Bone marrow (tissue), 2 donors: ENCODE data around the gene SCGN.

Experiments
- DNase-seq, 2 donors: peaks; one replicate each; lab custom pipeline; 2025; lab: John Stamatoyannopoulos, UW

Gene SCGN

GRCh38 chr6:25640891-25641290 is 11.1 kb upstream of the SCGN start:
- no peak for DNase-seq

GRCh38 chr6:25641377-25641776 is 10.6 kb upstream of the SCGN start:
- no peak for DNase-seq

GRCh38 chr6:25641940-25642666 is 9.9 kb upstream of the SCGN start:
- DNase-seq: no peak

GRCh38 chr6:25642667-25643328 is 9.2 kb upstream of the SCGN start:
- no peak for DNase-seq

GRCh38 chr6:25645916-25646315 is 6.1 kb upstream of the SCGN start:
- no peak for DNase-seq

GRCh38 chr6:25649611-25650010 is 2.4 kb upstream of the SCGN start:
- no peak for DNase-seq

- DNase-seq: no peak
These were observed 3.7 kb downstream of the SCGN start for GRCh38 chr6:25655723-25656122.

- no peak for DNase-seq
These were observed 7.8 kb downstream of the SCGN start for GRCh38 chr6:25659633-25660368.

GRCh38 chr6:25660512-25660911 is 8.5 kb downstream of the SCGN start:
- DNase-seq: no peak

GRCh38 chr6:25661129-25661779 is 9.2 kb downstream of the SCGN start:
- DNase-seq: no peak

- DNase-seq: no peak
These were observed 13.4 kb downstream of the SCGN start for GRCh38 chr6:25665455-25665854.

GRCh38 chr6:25669413-25669812 is 17.4 kb downstream of the SCGN start:
- no peak for DNase-seq

GRCh38 chr6:25670208-25670607 is 18.2 kb downstream of the SCGN start:
- no peak for DNase-seq

- DNase-seq: no peak
These were observed 18.9 kb downstream of the SCGN start for GRCh38 chr6:25670793-25671513.

- no peak for DNase-seq
These were observed 19.6 kb downstream of the SCGN start for GRCh38 chr6:25671652-25672051.

GRCh38 chr6:25675167-25675566 is 23.2 kb downstream of the SCGN start:
- DNase-seq: no peak

GRCh38 chr6:25676775-25677174 is 24.8 kb downstream of the SCGN start:
- no peak for DNase-seq

- DNase-seq: no peak
These were observed 29.8 kb downstream of the SCGN start for GRCh38 chr6:25681848-25682247.

GRCh38 chr6:25682324-25682723 is 30.3 kb downstream of the SCGN start:
- no peak for DNase-seq

- DNase-seq: no peak
These were observed 32.5 kb downstream of the SCGN start for GRCh38 chr6:25684565-25684964.

- DNase-seq: no peak
These were observed 33.2 kb downstream of the SCGN start for GRCh38 chr6:25685251-25685650.

- DNase-seq: no peak
These were observed 33.9 kb downstream of the SCGN start for GRCh38 chr6:25685896-25686295.
